Gastroesophageal sphincter (tissue), 4 donors: ENCODE results near the gene CFTR. TPM values are rescaled to one million over a fixed set of nuclear protein-coding genes. Genes with fewer than 3 reads are reported as not detected.

Experiments
- ATAC-seq: fragments of 150-250 bp; one replicate; pipeline ENCODE4 v1.9.1; 2016; ENCODE audit warnings: mild to moderate bottlenecking, moderate library complexity
- H3K27ac ChIP-seq, 4 donors: fragments of 200-600 bp; sonication (generic) in 3 of 4; 1 replicate in 3 of 4; 2 replicates in 1 of 4; pipeline ENCODE4 v1.5.1; 2016 to 2019
- H3K27me3 ChIP-seq: fragments of 200-600 bp; sonication (generic); one replicate; pipeline ENCODE4 v1.5.1; 2019
- H3K36me3 ChIP-seq, 2 donors: fragments of 200-600 bp; sonication (generic); one replicate each; pipeline ENCODE4 v1.5.1; 2019; ENCODE audit warnings: control low read depth in 1 of 2
- H3K4me1 ChIP-seq, 3 donors: fragments of 200-600 bp; sonication (generic); 1 replicate in 2 of 3; 2 replicates in 1 of 3; pipeline ENCODE4 v1.5.1; 2016 to 2019; ENCODE audit warnings: control low read depth in 2 of 3
- H3K4me3 ChIP-seq, 2 donors: fragments of 200-600 bp; sonication (generic); one replicate each; pipeline ENCODE4 v1.5.1; 2019; ENCODE audit warnings: mild to moderate bottlenecking in 1 of 2, moderate library complexity in 1 of 2
- H3K9me3 ChIP-seq, 3 donors: fragments of 200-600 bp; sonication (generic); one replicate each; pipeline ENCODE4 v1.5.1; 2017 to 2019; ENCODE audit warnings: control low read depth in 2 of 3
- CTCF ChIP-seq, 4 experiments: fragments of 200-600 bp in 2 of 4; fragments of 450-650 bp in 2 of 4; sonication (generic) in 1 of 4; IDR thresholded peaks; one replicate each; pipeline ENCODE4 v1.5.1; 2017 to 2019; ENCODE audit warnings: antibody characterized with exemption in 4 of 4, mild to moderate bottlenecking in 2 of 4, moderate library complexity in 2 of 4
- EP300 ChIP-seq: sonication (generic); formaldehyde crosslinking; IDR thresholded peaks from one replicate; pipeline ENCODE4 v1.6.1; 2017; ENCODE audit warnings: antibody characterized with exemption, mild to moderate bottlenecking
- POLR2A ChIP-seq, 2 donors: fragments of 450-650 bp; IDR thresholded peaks; one replicate each; pipeline ENCODE4 v1.6.1; 2017; ENCODE audit warnings: antibody characterized with exemption in 2 of 2, mild to moderate bottlenecking in 2 of 2, moderate library complexity in 1 of 2
- POLR2AphosphoS5 ChIP-seq: sonication (generic); formaldehyde crosslinking; IDR thresholded peaks from one replicate; pipeline ENCODE4 v1.6.1; 2017; ENCODE audit warnings: antibody characterized with exemption
- WGBS, 2 donors: methylation state at CpG; one replicate each; pipeline ENCODE4 v1.1.5; 2018; ENCODE audit warnings: low coverage in 1 of 2; 5-methylcytosine and 5-hydroxymethylcytosine counted together
- total RNA-seq, 4 donors: library from RNA; depleted of rRNA; stranded (reverse); fragments of >200 nt; gene quantifications; one replicate each; pipeline ENCODE4 v1.1.0, GENCODE V29; 2016

Gene CFTR
- total RNA-seq, 4 donors from 2014 or later, result 1.9 TPM; not detected in 3

DNA sequence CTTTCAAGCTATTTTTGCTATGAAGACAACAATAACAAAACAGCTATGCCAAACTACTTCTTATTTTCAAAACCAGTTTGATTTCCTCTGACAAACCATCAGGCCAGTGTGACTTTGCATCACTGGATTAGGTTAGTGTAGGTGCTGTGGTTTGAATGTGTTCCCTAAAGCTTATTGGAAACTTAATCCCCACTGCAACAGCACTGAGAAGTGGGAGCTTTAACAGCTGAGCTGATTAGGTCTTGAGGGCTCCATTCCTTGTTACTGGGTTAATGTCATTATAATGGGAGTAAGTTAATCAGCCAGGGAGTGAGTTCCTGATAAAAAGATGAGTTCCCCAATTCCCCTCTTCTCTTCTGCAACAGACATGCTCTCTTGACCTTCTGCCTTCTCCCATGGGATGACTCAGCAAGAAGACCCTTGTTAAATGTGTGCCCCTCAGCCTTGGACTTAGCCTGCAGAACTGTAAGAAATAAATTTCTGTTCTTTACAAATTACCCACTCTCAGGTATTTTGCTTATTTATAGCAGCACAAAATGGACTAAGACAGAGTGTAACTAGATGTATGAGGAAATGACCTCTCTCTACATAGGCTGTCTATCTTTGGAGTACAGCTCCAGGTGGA lies 206.6 kb downstream of the CFTR start:
- H3K27ac ChIP-seq, result no peak overlapping the region
- no peak for ATAC-seq

GRCh38 chr7:117688126-117688525 lies 208.3 kb downstream of the CFTR start:
- TF ChIP-seq POLR2A (IDR thresholded peaks at IDR 0.05), result no peak
- TF ChIP-seq POLR2AphosphoS5, result no peak
- TF ChIP-seq EP300, result no peak
- no peak for TF ChIP-seq CTCF (IDR thresholded peaks at IDR 0.05)
- no peaks in the 10 kb centered on the region for H3K4me1 ChIP-seq
- WGBS, 2 donors, result 86 to 100% methylated on average over 2 of the region's 2 CpGs
- no peaks in the 10 kb centered on the region for H3K9me3 ChIP-seq
- no peak overlapping the region for H3K4me3 ChIP-seq
- H3K27ac ChIP-seq, result no peak overlapping the region
- H3K36me3 ChIP-seq, result no peaks in the 10 kb centered on the region
- H3K27me3 ChIP-seq, result no peaks in the 10 kb centered on the region
- ATAC-seq, result no peak

More for the DNA sequence above, 206.6 kb downstream of the CFTR start:
- Histone ChIP-seq H3K9me3 (no peaks in the 10 kb centered on the region), H3K4me1 (no peaks in the 10 kb centered on the region), H3K36me3 (no peaks in the 10 kb centered on the region), H3K4me3 (no peak overlapping the region), H3K27me3 (no peaks in the 10 kb centered on the region)
- TF ChIP-seq POLR2A (IDR thresholded peaks at IDR 0.05), result no peak
- no peak for TF ChIP-seq POLR2AphosphoS5
- TF ChIP-seq EP300, result no peak
- no peak for TF ChIP-seq CTCF (IDR thresholded peaks at IDR 0.05)

DNA sequence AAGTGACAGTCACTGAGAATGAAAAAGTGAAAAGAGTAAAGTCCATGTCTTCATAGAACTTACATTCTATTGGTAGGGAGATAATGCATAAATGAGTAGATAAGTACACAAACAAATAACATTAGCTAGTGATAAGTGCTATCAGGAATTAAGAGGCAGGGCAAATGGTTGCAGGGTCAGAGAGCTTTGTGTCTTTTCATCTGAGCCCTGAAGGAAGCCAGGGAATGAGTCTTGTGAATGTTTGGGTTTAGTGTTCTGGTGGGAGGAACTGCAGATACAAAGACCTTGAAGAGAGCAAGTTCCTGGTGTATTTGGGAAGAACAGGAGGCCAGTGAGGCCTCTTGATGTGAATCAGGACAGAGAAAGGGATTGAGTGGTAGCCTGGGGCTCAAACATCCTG lies 209.6 kb downstream of the CFTR start:
- Histone ChIP-seq H3K9me3 (no peaks in the 10 kb centered on the region), H3K27ac (no peak overlapping the region), H3K4me3 (no peak overlapping the region), H3K27me3 (no peaks in the 10 kb centered on the region), H3K36me3 (no peaks in the 10 kb centered on the region), H3K4me1 (no peaks in the 10 kb centered on the region)
- no peak for TF ChIP-seq POLR2A (IDR thresholded peaks at IDR 0.05)
- ATAC-seq, result no peak

GRCh38 chr7:117690147-117690546 lies 210.3 kb downstream of the CFTR start:
- no peak for ATAC-seq
- no peaks in the 10 kb centered on the region for H3K27me3 ChIP-seq
- no peak overlapping the region for H3K4me3 ChIP-seq
- no peaks in the 10 kb centered on the region for H3K36me3 ChIP-seq
- TF ChIP-seq CTCF (IDR thresholded peaks at IDR 0.05), result no peak
- TF ChIP-seq POLR2AphosphoS5, result no peak
- no peak overlapping the region for H3K27ac ChIP-seq
- no peaks in the 10 kb centered on the region for H3K4me1 ChIP-seq
- 59 to 60% methylated on average over 3 of the region's 3 CpGs for WGBS, 2 donors
- H3K9me3 ChIP-seq, result no peaks in the 10 kb centered on the region

- 81 to 92% methylated on average over 7 of the region's 7 CpGs for WGBS, 2 donors
- Histone ChIP-seq H3K36me3 (no peaks in the 10 kb centered on the region), H3K9me3 (no peaks in the 10 kb centered on the region), H3K27me3 (no peaks in the 10 kb centered on the region), H3K27ac (no peak overlapping the region), H3K4me1 (no peaks in the 10 kb centered on the region), H3K4me3 (no peak overlapping the region)
- ATAC-seq, result no peak
- TF ChIP-seq EP300 (no peak), POLR2AphosphoS5 (no peak), POLR2A (IDR thresholded peaks at IDR 0.05) (no peak), CTCF (IDR thresholded peaks at IDR 0.05) (no peak)
Observed at GRCh38 chr7:117692338-117692737, 212.5 kb downstream of the CFTR start.
